Stimulated activated CD8-positive, alpha-beta memory T cell treated with anti-CD3 and anti-CD28 coated beads, Interleukin-12 subunit alpha, Interleukin-12 subunit beta, amount 100 ng/mL, for 1 hour (primary cell): ENCODE data around the gene SELENON.

Experiments used
- DNase-seq: peaks from one replicate; pipeline ENCODE4 v3.0.0-alpha.2; 2020; ENCODE audit warnings: low read depth

Gene SELENON

DNA sequence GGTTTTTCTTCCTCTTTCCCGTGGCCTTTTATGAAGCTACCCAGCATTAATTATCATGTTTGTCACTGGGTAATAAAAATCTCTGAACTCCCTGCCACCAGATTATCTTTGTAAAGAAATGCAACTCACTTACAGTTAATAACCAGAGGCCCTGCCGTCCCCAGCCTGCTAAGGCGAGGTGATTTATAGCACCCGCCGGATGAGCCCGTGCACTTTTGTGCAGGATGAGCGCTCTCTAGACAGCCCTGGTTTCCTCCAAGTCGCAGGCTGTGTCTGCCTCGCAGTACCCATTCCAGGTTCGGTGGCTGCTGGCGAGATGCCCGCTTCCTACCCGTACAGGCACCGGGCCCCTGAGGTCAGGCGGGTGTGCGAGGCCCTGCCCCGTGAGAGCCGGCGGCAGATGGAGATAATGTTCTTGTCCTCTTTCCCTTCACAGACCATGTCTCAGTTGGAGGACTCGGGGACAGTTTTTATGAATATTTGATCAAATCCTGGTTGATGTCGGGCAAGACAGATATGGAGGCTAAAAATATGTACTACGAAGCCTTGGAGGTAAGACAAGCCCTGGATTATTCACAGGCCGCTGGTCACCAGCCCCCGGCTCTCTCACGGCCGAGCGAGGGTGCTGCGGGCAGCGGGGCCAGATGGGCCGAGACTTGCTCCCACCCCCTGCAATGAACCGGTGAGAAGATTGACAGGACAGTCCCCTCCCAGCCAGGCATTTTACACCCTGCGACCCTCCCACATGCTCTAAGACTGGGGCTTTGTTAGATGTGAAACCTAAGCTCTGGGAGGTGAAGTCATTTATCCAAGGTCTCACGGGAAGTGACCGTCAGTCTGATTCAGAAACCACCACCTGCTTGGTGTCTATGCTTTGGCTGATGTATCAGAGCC is 28.5 kb upstream of the SELENON start:
- no peak for DNase-seq

DNA sequence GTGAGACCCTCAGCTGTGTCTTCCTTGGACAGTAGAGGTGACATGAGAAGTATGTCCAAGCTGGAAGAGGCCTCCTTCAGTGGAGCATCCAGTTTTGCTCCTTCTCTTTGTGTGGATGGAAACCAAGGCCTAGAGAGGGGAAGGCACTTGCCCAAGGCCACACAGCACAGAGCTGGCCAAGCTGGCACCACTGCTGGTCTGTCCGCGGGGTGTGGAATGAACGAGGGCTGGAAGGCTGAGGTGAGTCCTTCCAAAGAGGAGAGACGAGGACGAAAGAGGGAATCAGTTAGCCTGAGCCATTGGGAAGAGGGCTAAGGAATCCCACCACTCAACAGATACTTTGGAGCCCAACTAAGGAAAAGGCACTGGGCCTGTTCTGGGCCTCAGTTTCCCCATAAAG is 27.8 kb upstream of the SELENON start:
- DNase-seq, result no peak

GRCh38 chr1:25772692-25773245 is 27.2 kb upstream of the SELENON start:
- DNase-seq, result no peak

DNA sequence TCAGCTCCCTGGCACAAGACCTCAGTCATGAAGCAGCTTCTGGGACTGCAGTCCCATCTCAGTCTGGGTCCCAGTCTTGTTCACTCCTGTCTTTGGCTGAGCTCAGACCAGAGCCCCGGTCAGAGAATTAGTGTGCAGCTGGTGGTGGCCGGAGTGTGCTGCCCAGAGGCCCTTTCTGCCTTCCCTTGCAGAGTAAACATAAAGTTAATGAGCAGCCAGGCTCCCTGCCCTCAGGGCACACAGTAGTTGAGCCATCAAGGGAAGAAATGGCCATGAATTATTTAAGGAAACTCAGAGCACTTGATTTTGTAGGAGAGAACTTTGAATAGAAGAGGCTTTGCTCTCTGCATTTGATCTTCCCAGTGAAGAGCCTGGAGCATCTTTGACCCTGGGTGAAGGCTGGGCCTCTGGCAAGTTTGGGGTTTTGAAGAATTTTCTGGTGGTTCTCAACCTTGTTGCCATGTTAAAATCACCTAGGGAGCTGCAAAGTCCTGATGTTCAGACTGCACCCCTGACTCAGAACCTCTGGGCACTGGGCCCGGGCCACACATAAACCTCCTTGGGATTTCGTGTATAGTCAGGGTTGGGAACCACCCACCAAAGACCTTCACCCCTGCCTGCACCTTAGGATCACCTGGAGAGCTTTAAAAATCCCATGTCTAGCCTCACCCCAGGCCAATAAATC is 26.4 kb upstream of the SELENON start:
- no peak for DNase-seq

DNA sequence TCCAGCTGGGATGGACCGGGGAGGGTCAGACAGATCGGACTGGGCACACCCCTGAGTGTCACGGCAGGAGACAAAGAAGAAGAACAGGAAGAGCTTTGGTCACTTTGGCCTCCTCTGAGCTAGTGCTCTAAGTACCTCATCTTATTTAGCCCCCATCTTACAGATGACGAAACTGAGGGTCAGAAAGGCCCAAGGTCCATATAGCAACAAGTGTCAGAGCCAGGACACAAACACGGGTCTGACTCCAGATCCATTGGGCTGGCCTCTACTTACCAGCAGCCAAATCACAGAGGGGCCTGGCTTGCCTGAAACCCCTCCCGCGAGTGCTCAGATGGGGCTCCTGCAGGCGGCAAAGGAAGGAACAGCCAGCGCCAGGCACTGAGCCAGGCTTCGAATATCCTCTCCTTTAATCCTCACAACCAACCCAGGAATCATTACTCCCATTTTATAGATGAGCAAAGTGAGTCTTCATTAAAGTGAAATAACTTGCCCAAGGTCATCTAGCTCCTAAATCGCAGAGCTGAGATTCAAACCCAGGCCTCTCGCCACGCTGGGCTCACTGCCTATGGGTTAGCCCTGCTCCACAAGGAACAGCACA is 25.7 kb upstream of the SELENON start:
- no peak for DNase-seq

GRCh38 chr1:25774921-25775771 is 24.8 kb upstream of the SELENON start:
- peak; percentile 76 for DNase-seq

GRCh38 chr1:25779388-25779787 is 20.6 kb upstream of the SELENON start:
- no peak for DNase-seq

GRCh38 chr1:25779894-25780293 is 20.1 kb upstream of the SELENON start:
- no peak for DNase-seq

DNA sequence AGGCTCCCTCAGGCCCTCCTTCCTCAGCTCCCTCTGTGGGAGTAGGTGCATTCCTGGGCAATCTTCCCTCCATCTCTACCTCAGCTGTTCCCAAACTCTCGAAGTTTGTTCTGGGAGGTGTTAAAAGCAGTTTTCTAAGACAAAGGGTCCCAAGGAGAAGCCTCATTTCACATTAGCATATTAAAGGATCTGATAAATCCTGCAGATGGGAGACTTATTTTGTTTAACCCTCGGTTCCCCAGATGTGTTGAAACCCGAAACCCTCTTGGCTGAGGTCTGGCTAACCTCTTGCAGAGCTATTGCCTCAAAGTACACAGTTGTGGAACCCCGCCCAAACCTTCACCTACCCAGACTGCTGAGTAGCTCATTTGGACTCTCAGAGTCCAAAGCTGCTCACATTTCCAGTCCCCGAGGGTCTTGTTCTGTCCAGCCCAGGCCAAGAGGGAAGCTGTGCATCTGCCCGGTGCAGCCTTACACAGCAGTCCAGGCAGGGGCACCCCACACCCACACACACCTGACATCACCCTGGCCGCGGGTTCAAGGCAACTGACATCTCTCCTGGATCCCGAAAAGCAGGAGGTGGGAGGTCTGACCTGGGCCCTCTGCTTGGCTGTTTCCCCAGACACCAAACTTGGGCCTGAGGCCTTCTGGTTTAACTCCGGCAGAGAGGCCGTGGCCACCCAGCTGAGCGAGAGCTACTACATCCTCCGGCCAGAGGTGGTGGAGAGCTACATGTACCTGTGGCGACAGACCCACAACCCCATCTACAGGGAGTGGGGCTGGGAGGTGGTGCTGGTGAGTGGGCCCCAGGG is 19.5 kb upstream of the SELENON start:
- DNase-seq, result no peak

GRCh38 chr1:25781130-25781433 is 18.9 kb upstream of the SELENON start:
- no peak for DNase-seq

DNA sequence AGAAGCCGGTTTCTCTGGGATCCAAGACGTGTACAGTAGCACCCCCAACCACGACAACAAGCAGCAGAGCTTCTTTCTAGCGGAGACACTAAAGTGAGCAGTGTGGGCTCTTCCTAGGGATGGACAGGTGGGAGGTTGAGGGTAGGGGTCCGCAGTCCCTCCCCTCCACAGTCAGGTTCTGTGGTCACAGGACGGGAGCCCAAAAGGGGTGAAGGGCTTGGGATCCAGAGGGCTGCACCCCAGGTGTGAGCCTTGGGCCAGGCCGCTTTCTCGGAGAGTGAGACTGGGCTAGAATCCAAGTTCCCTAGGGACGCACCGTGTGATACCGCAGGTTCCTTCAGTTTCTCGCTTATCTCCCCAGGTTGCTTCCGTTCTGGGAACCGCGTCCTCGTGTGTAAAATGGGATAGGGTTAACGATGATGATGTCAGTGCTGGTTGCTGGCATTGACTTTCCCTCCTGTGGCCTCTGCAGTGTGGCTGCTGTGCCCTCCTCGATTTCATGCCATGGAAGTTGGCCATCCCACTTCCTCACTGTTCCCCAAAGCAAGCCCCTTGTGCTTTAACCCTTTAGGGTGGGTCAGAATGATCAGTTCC is 17.3 kb upstream of the SELENON start:
- no peak for DNase-seq

GRCh38 chr1:25784575-25785051 is 15.4 kb upstream of the SELENON start:
- DNase-seq, result no peak

DNA sequence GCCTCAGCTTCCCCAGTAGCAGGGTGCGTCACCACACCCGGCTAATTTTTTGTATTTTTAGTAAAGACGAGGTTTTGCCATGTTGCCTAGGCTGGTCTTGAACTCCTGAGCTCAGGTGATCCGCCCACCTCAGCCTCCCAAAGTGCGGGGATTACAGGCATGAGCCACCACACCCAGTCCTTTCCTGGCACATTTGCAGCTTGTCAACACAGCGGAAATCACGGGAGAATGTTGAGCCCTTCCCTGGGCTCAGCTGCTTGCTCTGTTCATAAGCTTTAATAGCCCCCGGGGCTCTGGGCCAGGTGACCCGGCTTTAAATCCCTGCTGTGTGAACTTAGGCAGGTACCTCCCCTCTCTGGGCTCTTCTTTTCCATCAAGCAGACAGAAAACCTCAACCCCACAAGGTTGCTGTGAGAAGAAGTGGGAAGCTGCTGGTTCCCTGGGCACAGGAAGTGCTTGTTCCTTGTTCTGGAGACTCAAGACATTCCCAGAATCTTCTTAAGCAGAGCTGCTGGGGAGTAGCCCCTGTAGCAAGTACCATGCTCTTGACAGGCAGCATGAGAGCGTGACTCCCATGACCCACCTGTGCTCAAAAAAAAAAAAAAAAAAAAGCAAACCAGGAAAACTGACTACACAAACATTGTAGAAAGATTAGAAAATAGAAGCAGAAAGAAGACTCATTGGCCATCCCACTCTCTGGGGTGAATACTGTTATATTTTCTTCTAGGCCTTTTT is 14.5 kb upstream of the SELENON start:
- no peak for DNase-seq

DNA sequence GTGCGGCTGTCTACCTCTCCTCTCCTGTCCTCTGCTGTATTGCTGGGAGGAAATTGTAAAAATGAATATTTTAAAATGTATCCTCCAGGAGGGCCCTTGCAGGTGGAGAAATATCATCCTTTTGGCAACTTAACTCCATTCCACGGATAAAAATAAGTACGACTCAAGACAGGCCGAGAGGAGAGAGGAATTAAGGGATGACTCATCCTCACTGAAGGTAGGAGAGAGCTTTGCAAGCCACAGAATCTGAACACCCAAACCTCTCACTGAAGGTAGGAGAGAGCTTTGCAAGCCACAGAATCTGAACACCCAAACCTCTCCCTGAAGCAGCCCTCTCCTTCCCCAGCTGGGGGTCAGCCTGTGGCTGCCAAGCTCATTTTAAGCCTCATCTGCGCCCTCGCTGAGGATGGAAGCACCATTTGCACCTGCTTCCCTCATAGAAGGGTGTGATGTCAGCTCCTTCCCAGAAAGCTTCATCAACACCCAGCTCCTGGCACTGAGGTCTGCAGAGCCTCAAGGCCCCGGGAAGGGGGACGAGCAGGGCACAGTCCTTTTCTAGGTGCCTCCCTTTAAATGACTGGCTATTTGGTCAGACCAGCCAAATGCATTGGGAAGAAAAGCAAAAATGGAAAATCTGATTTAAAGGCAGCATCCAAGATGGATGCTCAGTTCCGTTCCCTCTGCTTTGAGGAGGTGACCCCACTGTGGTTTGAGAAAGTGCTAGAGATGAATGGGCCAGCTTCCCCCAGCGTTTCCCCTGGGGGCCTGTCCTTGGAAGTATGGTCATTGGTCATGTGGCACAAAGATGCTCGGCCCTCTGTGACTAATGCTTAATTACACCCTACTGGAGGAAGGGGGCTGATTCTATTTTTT is 12.9 kb upstream of the SELENON start:
- no peak for DNase-seq

GRCh38 chr1:25787760-25788166 is 12.2 kb upstream of the SELENON start:
- no peak for DNase-seq

GRCh38 chr1:25790472-25790871 is 9.5 kb upstream of the SELENON start:
- DNase-seq, result no peak

DNA sequence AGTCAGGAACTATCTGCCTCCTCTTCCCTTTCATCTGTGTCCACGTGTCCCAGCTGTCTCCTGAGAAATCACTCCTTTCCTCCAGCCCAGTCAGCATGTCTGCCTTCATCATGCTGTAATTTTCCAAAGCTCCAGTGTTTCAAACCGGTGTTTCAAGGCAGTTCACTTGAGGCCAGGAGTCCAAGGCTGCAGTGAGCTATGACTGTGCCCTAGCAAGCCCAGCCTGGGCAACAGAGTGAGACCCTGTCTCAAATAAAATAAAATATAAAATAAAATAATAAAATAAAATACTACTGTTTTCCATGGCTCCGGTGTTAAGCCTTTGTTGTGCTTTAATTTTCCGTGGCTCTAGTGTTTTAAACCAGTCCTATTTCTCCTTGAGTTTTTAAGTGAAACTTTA is 7.9 kb upstream of the SELENON start:
- DNase-seq, result no peak

GRCh38 chr1:25793585-25794170 is 6.3 kb upstream of the SELENON start:
- DNase-seq, result no peak

DNA sequence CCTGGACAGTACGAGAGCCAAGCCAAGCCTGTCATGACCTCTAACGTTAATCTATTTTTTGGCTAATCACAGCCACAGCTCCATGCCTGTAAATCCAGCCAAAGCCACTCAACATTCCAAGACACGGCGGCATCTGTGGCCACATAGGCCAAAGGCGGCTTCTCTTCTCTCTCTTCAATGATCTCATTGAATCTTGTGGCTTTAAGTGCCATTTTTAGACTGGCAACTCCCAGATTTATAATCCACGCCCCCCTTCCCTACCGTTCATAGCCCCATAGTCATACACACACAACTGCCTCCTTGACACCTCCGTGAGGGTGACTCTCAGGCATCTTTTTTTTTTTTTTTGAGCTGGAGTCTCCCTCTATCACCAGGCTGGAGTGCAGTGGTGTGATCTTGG is 5.7 kb upstream of the SELENON start:
- no peak for DNase-seq
